K562 (cell line): ENCODE results near the gene BTG2. TPM values are rescaled to one million over a fixed set of nuclear protein-coding genes. Genes with fewer than 3 reads are reported as not detected.
A peak's percentile ranks its signal among the peaks of the same experiment; 100 is the strongest.

ENCODE experiments used
- CTBP1 ChIP-seq: fragments of 450-650 bp; IDR thresholded peaks from 2 replicates; pipeline ENCODE4 v1.6.1; 2016; ENCODE audit warnings: borderline replicate concordance
- GTF2E2 ChIP-seq: fragments of 200-800 bp; sonication (Bioruptor generic); IDR thresholded peaks from 2 replicates; pipeline ENCODE4 v1.6.1; 2016; ENCODE audit warnings: missing genetic modification characterization, missing compliant biosample characterization
- KHSRP ChIP-seq: fragments of 450-650 bp; IDR thresholded peaks from 2 replicates; pipeline ENCODE4 v1.6.1; 2017
- NRF1 ChIP-seq, 2 experiments: fragments of 450-650 bp; IDR thresholded peaks in 1 of 2; conservative IDR thresholded peaks in 1 of 2; 2 replicates each; pipeline ENCODE4 v1.6.1; 2014; ENCODE audit warnings: mild to moderate bottlenecking in 2 of 2
- SNRNP70 ChIP-seq: fragments of 200-400 bp; formaldehyde crosslinking; optimal IDR thresholded peaks from 2 replicates; pipeline ENCODE3; 2017; ENCODE audit warnings: low read depth, low read length
- SRSF9 ChIP-seq: fragments of 200-400 bp; formaldehyde crosslinking; IDR thresholded peaks from 2 replicates; pipeline ENCODE4 v1.6.1; 2017; ENCODE audit warnings: low read depth, low read length, borderline replicate concordance
- TCF7L2 ChIP-seq: fragments of 150-350 bp; IDR thresholded peaks from 2 replicates; pipeline ENCODE4 v1.6.1; 2016; ENCODE audit warnings: low read depth, mild to moderate bottlenecking, low read length, moderate library complexity
- TSHZ1 ChIP-seq: fragments of 250-450 bp; sonication (Bioruptor Pico); IDR thresholded peaks from 2 replicates; pipeline ENCODE4 v1.4.0; 2020; ENCODE audit warnings: mild to moderate bottlenecking, moderate library complexity
- ZBTB2 ChIP-seq: fragments of 450-650 bp; IDR thresholded peaks from 2 replicates; pipeline ENCODE4 v1.6.1; 2016; ENCODE audit warnings: antibody characterized with exemption
- ZNF140 ChIP-seq: fragments of 250-450 bp; sonication (Bioruptor Pico); IDR thresholded peaks from 2 replicates; pipeline ENCODE4 v1.8.0; 2021; ENCODE audit warnings: moderate library complexity, mild to moderate bottlenecking, inconsistent platforms
- ZNF75A ChIP-seq: fragments of 450-650 bp; formaldehyde crosslinking; IDR thresholded peaks from 2 replicates; pipeline ENCODE4 v1.4.0; 2020; ENCODE audit warnings: mild to moderate bottlenecking
- ZSCAN32 ChIP-seq: fragments of 450-650 bp; formaldehyde crosslinking; IDR thresholded peaks from 2 replicates; pipeline ENCODE4 v1.4.0; 2020; ENCODE audit warnings: mild to moderate bottlenecking, moderate library complexity
- polyA plus RNA-seq, 8 experiments: library from polyadenylated mRNA; depleted of rRNA in 4 of 8; stranded (reverse) in 5 of 8; unstranded in 3 of 8; fragments of >200 nt; fragmentation: Nextera tagmentation in 2 of 8; fragmentation: Illumina TruSeq in 1 of 8; extraction: Ambion mirVana in 2 of 8; extraction: Trizol in 1 of 8; gene quantifications; 2 replicates each; pipeline versions ENCODE4 v1.2.1 to v1.2.3, GENCODE V29; 2011 to 2014; ENCODE audit warnings: inconsistent platforms in 1 of 8, missing spikeins in 1 of 8
- total RNA-seq, 7 experiments: library from RNA; depleted of rRNA in 6 of 7; stranded (reverse); fragments of >200 nt in 6 of 7; fragmentation: Illumina TruSeq in 2 of 7; extraction: Trizol in 2 of 7; gene quantifications; 2 replicates each; pipeline versions ENCODE4 v1.2.1 to v1.2.3, GENCODE V29; 2011 to 2021; ENCODE audit warnings: low replicate concordance in 1 of 7
- TF ChIP-seq, protein P1 (sequence below): sonication (generic); formaldehyde crosslinking; IDR thresholded peaks from 2 replicates; pipeline ENCODE4 v1.8.1; 2023; ENCODE audit warnings: mild to moderate bottlenecking, missing genetic modification reagents
- TF ChIP-seq, protein P2 (sequence below): fragments of 250-450 bp; sonication (Bioruptor Pico); IDR thresholded peaks from 2 replicates; pipeline ENCODE4 v1.5.0; 2021; ENCODE audit warnings: mild to moderate bottlenecking, borderline replicate concordance
- TF ChIP-seq, protein P3 (sequence below): fragments of 250-450 bp; sonication (Bioruptor Pico); IDR thresholded peaks from 2 replicates; pipeline ENCODE4 v1.8.0; 2022; ENCODE audit warnings: inconsistent platforms, mild to moderate bottlenecking, moderate library complexity, borderline replicate concordance

BTG2 gene
- total and polyA plus RNA-seq, 9 of the 15 experiments (the other 6 are each of a cell fraction or from before 2014, with no cell fraction given) = 2.3 to 41.9 (median 8.7) TPM

DNA sequence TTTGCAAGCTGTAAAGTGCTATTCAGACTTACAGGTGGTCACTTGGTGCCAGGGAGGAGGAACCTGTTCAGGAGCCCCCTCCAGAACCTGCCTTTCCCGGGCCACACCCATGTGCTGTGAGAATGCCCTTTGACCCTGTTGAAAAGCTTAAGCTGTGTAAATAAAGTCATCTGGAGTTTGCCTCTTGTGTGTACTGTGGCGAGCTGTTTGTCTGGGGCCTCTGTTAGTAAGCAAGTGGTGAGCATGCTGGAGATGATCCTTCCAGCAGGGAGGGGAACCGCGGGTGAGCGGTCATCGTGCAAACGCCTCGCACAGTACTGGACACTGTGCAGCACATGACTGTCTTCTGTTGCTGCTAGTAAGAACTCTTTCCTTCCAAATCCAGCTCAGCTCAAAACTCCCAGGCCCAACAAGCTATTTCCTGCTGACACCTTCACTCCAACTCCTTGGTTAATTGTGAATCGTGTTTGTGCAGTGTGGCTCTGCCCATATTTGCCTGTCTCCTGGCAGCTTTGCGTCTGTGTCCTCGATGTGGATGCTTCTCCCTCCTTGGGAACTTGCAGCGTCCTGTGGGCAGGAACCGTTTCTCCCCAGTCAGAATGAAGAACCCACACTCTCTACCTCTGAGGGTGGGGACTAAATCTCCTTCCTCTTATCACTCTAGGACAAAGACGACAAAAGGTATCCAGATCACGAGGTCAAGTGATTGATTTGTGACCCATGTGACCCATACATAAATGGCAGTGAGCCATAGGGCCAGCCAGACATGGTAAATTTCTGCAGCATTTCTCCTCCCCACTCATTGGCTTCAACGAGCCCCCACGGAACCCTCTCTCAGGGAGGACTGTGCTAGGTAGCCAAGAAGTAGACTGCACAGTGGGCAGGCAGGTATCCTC is 13.9 kb upstream of the BTG2 start (continued):
- TF ChIP-seq ZSCAN32 (CRISPR knock-in tag) (no peak), ZBTB2 (no peak), NRF1 (conservative IDR thresholded peaks at IDR 0.05 in 1 of 2, IDR thresholded peaks at IDR 0.05 in 1 of 2) (peak; percentile 52 to 56; a peak in 3 of 4 replicates), SRSF9 (no peak), ZNF140 (no peak), ZNF75A (CRISPR knock-in tag) (no peak), TSHZ1 (CRISPR knock-in tag) (no peak), KHSRP (no peak), SNRNP70 (no peak), TCF7L2 (no peak), GTF2E2 (no peak), CTBP1 (peak; percentile 30; the same call in 1 of the 2 replicates)
- TF ChIP-seq, protein P1, sequence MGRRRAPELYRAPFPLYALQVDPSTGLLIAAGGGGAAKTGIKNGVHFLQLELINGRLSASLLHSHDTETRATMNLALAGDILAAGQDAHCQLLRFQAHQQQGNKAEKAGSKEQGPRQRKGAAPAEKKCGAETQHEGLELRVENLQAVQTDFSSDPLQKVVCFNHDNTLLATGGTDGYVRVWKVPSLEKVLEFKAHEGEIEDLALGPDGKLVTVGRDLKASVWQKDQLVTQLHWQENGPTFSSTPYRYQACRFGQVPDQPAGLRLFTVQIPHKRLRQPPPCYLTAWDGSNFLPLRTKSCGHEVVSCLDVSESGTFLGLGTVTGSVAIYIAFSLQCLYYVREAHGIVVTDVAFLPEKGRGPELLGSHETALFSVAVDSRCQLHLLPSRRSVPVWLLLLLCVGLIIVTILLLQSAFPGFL = no peak
- TF ChIP-seq, protein P2, sequence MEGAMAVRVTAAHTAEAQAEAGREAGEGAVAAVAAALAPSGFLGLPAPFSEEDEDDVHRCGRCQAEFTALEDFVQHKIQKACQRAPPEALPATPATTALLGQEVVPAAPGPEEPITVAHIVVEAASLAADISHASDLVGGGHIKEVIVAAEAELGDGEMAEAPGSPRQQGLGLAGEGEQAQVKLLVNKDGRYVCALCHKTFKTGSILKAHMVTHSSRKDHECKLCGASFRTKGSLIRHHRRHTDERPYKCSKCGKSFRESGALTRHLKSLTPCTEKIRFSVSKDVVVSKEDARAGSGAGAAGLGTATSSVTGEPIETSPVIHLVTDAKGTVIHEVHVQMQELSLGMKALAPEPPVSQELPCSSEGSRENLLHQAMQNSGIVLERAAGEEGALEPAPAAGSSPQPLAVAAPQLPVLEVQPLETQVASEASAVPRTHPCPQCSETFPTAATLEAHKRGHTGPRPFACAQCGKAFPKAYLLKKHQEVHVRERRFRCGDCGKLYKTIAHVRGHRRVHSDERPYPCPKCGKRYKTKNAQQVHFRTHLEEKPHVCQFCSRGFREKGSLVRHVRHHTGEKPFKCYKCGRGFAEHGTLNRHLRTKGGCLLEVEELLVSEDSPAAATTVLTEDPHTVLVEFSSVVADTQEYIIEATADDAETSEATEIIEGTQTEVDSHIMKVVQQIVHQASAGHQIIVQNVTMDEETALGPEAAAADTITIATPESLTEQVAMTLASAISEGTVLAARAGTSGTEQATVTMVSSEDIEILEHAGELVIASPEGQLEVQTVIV (CRISPR knock-in tag) = no peak
- TF ChIP-seq, protein P3, sequence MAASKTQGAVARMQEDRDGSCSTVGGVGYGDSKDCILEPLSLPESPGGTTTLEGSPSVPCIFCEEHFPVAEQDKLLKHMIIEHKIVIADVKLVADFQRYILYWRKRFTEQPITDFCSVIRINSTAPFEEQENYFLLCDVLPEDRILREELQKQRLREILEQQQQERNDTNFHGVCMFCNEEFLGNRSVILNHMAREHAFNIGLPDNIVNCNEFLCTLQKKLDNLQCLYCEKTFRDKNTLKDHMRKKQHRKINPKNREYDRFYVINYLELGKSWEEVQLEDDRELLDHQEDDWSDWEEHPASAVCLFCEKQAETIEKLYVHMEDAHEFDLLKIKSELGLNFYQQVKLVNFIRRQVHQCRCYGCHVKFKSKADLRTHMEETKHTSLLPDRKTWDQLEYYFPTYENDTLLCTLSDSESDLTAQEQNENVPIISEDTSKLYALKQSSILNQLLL (CRISPR knock-in tag) = no peak
